Right forelimb (tissue), 1 donor: Measurements from ENCODE around the gene PDCD4.

Source experiments
- DNase-seq: peaks from one replicate; pipeline ENCODE4 v3.0.0-alpha.2; 2018

The PDCD4 gene

GRCh38 chr10:110923856-110924493, 52.2 kb downstream of the PDCD4 start:
- DNase-seq: no peak

- no peak for DNase-seq
Observed at GRCh38 chr10:110927461-110927860, 55.7 kb downstream of the PDCD4 start.

- no peak for DNase-seq
Observed at GRCh38 chr10:110931769-110932381, 60.1 kb downstream of the PDCD4 start.

GRCh38 chr10:110932505-110933180, 60.9 kb downstream of the PDCD4 start:
- DNase-seq: no peak

GRCh38 chr10:110936757-110937156, 65.0 kb downstream of the PDCD4 start:
- no peak for DNase-seq

- no peak for DNase-seq
Observed at GRCh38 chr10:110939419-110939818, 67.7 kb downstream of the PDCD4 start.

GRCh38 chr10:110944792-110945396, 73.2 kb downstream of the PDCD4 start:
- no peak for DNase-seq

GRCh38 chr10:110946496-110946895, 74.8 kb downstream of the PDCD4 start:
- no peak for DNase-seq

- DNase-seq: no peak
Observed at GRCh38 chr10:110947061-110947595, 75.4 kb downstream of the PDCD4 start.
